Gastrocnemius medialis (tissue), 4 donors: Measurements from ENCODE around the gene EXTL1. TPM values are rescaled to one million over a fixed set of nuclear protein-coding genes. Genes with fewer than 3 reads are reported as not detected.

Experiments
- ATAC-seq, 2 donors: fragments of 150-250 bp; one replicate each; pipeline ENCODE4 v1.9.1; 2016
- DNase-seq, 2 donors: peaks; one replicate each; pipeline ENCODE4 v3.0.0-alpha.2; 2019
- H3K27ac ChIP-seq, 4 donors: fragments of 200-600 bp; sonication (generic); 1 replicate in 1 of 4; 2 replicates in 3 of 4; pipeline ENCODE4 v1.5.1; 2016 to 2018; ENCODE audit warnings: mild to moderate bottlenecking in 2 of 4, moderate library complexity in 1 of 4
- H3K27me3 ChIP-seq, 3 donors: fragments of 200-600 bp; sonication (generic) in 2 of 3; 1 replicate in 1 of 3; 2 replicates in 2 of 3; pipeline versions ENCODE4 v1.5.1 to v1.6.0; 2016 to 2019; ENCODE audit warnings: mild to moderate bottlenecking in 1 of 3, moderate library complexity in 1 of 3
- H3K36me3 ChIP-seq, 2 donors: fragments of 200-600 bp; sonication (generic) in 1 of 2; one replicate each; pipeline ENCODE4 v1.5.1; 2017 to 2018
- H3K4me1 ChIP-seq, 2 donors: fragments of 200-600 bp; sonication (generic) in 1 of 2; one replicate each; pipeline ENCODE4 v1.5.1; 2016 to 2017; ENCODE audit warnings: mild to moderate bottlenecking in 2 of 2
- H3K4me3 ChIP-seq, 4 donors: fragments of 200-600 bp; sonication (generic) in 3 of 4; 1 replicate in 1 of 4; 2 replicates in 3 of 4; pipeline ENCODE4 v1.5.1; 2016 to 2019; ENCODE audit warnings: mild to moderate bottlenecking in 2 of 4
- H3K9me3 ChIP-seq, 3 donors: fragments of 200-600 bp; sonication (generic) in 2 of 3; 1 replicate in 1 of 3; 2 replicates in 2 of 3; pipeline ENCODE4 v1.5.1; 2016 to 2019
- CTCF ChIP-seq, 5 experiments: fragments of 450-650 bp in 3 of 5; fragments of 200-600 bp in 2 of 5; sonication (generic) in 2 of 5; IDR thresholded peaks in 4 of 5; conservative IDR thresholded peaks in 1 of 5; 1 replicate in 4 of 5; 2 replicates in 1 of 5; pipeline ENCODE4 v1.5.1; 2016 to 2019; ENCODE audit warnings: antibody characterized with exemption in 5 of 5, mild to moderate bottlenecking in 3 of 5, moderate library complexity in 3 of 5
- POLR2A ChIP-seq, 2 donors: fragments of 450-650 bp; IDR thresholded peaks; one replicate each; pipeline ENCODE4 v1.6.1; 2017; ENCODE audit warnings: antibody characterized with exemption in 2 of 2, mild to moderate bottlenecking in 2 of 2, moderate library complexity in 2 of 2
- in situ Hi-C, 4 donors: fragments of 200-750 bp; cut with MboI; loops; one replicate each; pipeline versions ENCODE4 v1.15.0 to v1.8.0; 2017; ENCODE audit warnings: low sequenced_read_pairs in 4 of 4
- intact Hi-C: fragments of 100-400 bp; cut with DNase I; formaldehyde crosslinking; loops from one replicate; pipeline ENCODE4 v1.15.1; 2023; ENCODE audit warnings: low total_unique reads
- total RNA-seq, 4 donors: library from RNA; depleted of rRNA; stranded (reverse); fragments of >200 nt; gene quantifications; one replicate each; pipeline versions ENCODE4 v1.1.0 to v1.2.3, GENCODE V29; 2016

EXTL1 gene
- total RNA-seq, 4 donors from 2014 or later: 0.33 to 0.95 TPM; not detected in 2

- Histone ChIP-seq H3K27me3 (no peaks in the 10 kb centered on the region), H3K27ac (no peak overlapping the region), H3K36me3 (no peaks in the 10 kb centered on the region), H3K4me1 (no peaks in the 10 kb centered on the region), H3K9me3 (no peaks in the 10 kb centered on the region), H3K4me3 (no peak overlapping the region)
- DNase-seq (no peak), ATAC-seq (no peak)
- intact Hi-C loops (no loop called here), in situ Hi-C loops (no loop called here)
- TF ChIP-seq CTCF (IDR thresholded peaks at IDR 0.05 in 4 of 5, conservative IDR thresholded peaks at IDR 0.05 in 1 of 5): no peak
- TF ChIP-seq POLR2A (IDR thresholded peaks at IDR 0.05): no peak
These were observed 11.7 kb upstream of the EXTL1 start for GRCh38 chr1:26009796-26010447.

GRCh38 chr1:26010825-26011224 is 10.8 kb upstream of the EXTL1 start:
- Histone ChIP-seq H3K4me1 (no peaks in the 10 kb centered on the region), H3K36me3 (no peaks in the 10 kb centered on the region), H3K27me3 (no peaks in the 10 kb centered on the region), H3K9me3 (no peaks in the 10 kb centered on the region), H3K4me3 (no peak overlapping the region), H3K27ac (no peak overlapping the region)
- DNase-seq (no peak), ATAC-seq (no peak)
- in situ Hi-C loops: no loop called here
- TF ChIP-seq POLR2A (IDR thresholded peaks at IDR 0.05) (no peak), CTCF (IDR thresholded peaks at IDR 0.05 in 4 of 5, conservative IDR thresholded peaks at IDR 0.05 in 1 of 5) (no peak)
- intact Hi-C loops: no loop called here

GRCh38 chr1:26012864-26013263 is 8.7 kb upstream of the EXTL1 start:
- TF ChIP-seq CTCF (IDR thresholded peaks at IDR 0.05 in 4 of 5, conservative IDR thresholded peaks at IDR 0.05 in 1 of 5): no peak
- no peak for TF ChIP-seq POLR2A (IDR thresholded peaks at IDR 0.05)
- ATAC-seq (no peak), DNase-seq (no peak)
- H3K4me1 ChIP-seq: peaks cover 0 to 5% of the 10 kb centered on the region in 2 donors
- no peak overlapping the region for H3K27ac ChIP-seq
- H3K36me3 ChIP-seq: no peaks in the 10 kb centered on the region
- H3K9me3 ChIP-seq: no peaks in the 10 kb centered on the region
- in situ Hi-C loops (no loop called here), intact Hi-C loops (no loop called here)
- H3K4me3 ChIP-seq: no peak overlapping the region
- H3K27me3 ChIP-seq: no peaks in the 10 kb centered on the region

GRCh38 chr1:26014179-26014578 is 7.4 kb upstream of the EXTL1 start:
- DNase-seq: no peak
- peaks cover 0 to 7% of the 10 kb centered on the region in 2 donors for H3K4me1 ChIP-seq

More at GRCh38 chr1:26014179-26014578, 7.4 kb upstream of the EXTL1 start:
- TF ChIP-seq POLR2A (IDR thresholded peaks at IDR 0.05) (no peak), CTCF (IDR thresholded peaks at IDR 0.05 in 4 of 5, conservative IDR thresholded peaks at IDR 0.05 in 1 of 5) (no peak)
- Histone ChIP-seq H3K27me3 (no peaks in the 10 kb centered on the region), H3K9me3 (no peaks in the 10 kb centered on the region), H3K4me3 (no peak overlapping the region), H3K27ac (no peak overlapping the region), H3K36me3 (no peaks in the 10 kb centered on the region)
- intact Hi-C loops (no loop called here), in situ Hi-C loops (no loop called here)
- ATAC-seq: no peak
